NB4 (cell line): ENCODE data around the gene PLSCR3.

Experiments used
- CTCF ChIP-seq: IDR thresholded peaks from one replicate; pipeline ENCODE4 v1.5.1; 2012; ENCODE audit warnings: low read depth, low read length
- MAX ChIP-seq: IDR thresholded peaks from 2 replicates; pipeline ENCODE4 v1.6.1; 2011; ENCODE audit warnings: low read depth, low read length
- POLR2A ChIP-seq: IDR thresholded peaks from 2 replicates; pipeline ENCODE4 v1.6.1; 2011; ENCODE audit warnings: mild to moderate bottlenecking; ENCODE audit not compliant: insufficient read length; ENCODE audit errors: extremely low read depth

GRCh38 chr17:7370853-7371252, 23.5 kb downstream of the PLSCR3 start:
- TF ChIP-seq CTCF: no peak
- no peak for TF ChIP-seq POLR2A
- no peak for TF ChIP-seq MAX
